Stimulated activated CD8-positive, alpha-beta memory T cell treated with anti-CD3 and anti-CD28 coated beads, Interleukin-15, amount 100 ng/mL, for 24 hours (primary cell): Measurements from ENCODE around the gene GLE1.
A peak's percentile ranks its signal among the peaks of the same experiment; 100 is the strongest.
"Not testable (repeated sequence)": the region's sequence is repeated elsewhere in the genome, so short reads cannot be mapped to it uniquely, and the experiment has no call there.

Experiments used
- DNase-seq: peaks from one replicate; pipeline ENCODE4 v3.0.0-alpha.2; 2020; ENCODE audit warnings: low read depth

The GLE1 gene

GRCh38 chr9:128552744-128553440, 48.4 kb downstream of the GLE1 start:
- peak; percentile 13 for DNase-seq

- no peak for DNase-seq
Observed at GRCh38 chr9:128553728-128554127, 49.2 kb downstream of the GLE1 start.

- no peak for DNase-seq
Observed at GRCh38 chr9:128554155-128554862, 49.8 kb downstream of the GLE1 start.

- DNase-seq = no peak
Observed at GRCh38 chr9:128555180-128555721, 50.7 kb downstream of the GLE1 start.

- no peak for DNase-seq
Observed at GRCh38 chr9:128556276-128556675, 51.8 kb downstream of the GLE1 start.

GRCh38 chr9:128556926-128557634, 52.6 kb downstream of the GLE1 start:
- no peak for DNase-seq

GRCh38 chr9:128558431-128559310, 54.2 kb downstream of the GLE1 start:
- no peak for DNase-seq

GRCh38 chr9:128565578-128565977, 61.1 kb downstream of the GLE1 start:
- no peak for DNase-seq

- no peak for DNase-seq
Observed at GRCh38 chr9:128568470-128569078, 64.1 kb downstream of the GLE1 start.

GRCh38 chr9:128575469-128575868, 71.0 kb downstream of the GLE1 start:
- no peak for DNase-seq

- DNase-seq = no peak
Observed at GRCh38 chr9:128575916-128576315, 71.4 kb downstream of the GLE1 start.

- no peak for DNase-seq
Observed at GRCh38 chr9:128577206-128577605, 72.7 kb downstream of the GLE1 start.

GRCh38 chr9:128579194-128579593, 74.7 kb downstream of the GLE1 start:
- DNase-seq = no peak

- no peak for DNase-seq
Observed at GRCh38 chr9:128580731-128581130, 76.2 kb downstream of the GLE1 start.

GRCh38 chr9:128585155-128585554, 80.6 kb downstream of the GLE1 start:
- DNase-seq = not testable (repeated sequence)

GRCh38 chr9:128586934-128587333, 82.4 kb downstream of the GLE1 start:
- not testable (repeated sequence) for DNase-seq

GRCh38 chr9:128587453-128587852, 82.9 kb downstream of the GLE1 start:
- no peak for DNase-seq

GRCh38 chr9:128588581-128589233, 84.2 kb downstream of the GLE1 start:
- DNase-seq = no peak
